Central memory CD4-positive, alpha-beta T cell (primary cell): ENCODE results near the gene TRPV2.
"Not testable (repeated sequence)": the region's sequence is repeated elsewhere in the genome, so short reads cannot be mapped to it uniquely, and the experiment has no call there.

Source experiments
- DNase-seq: peaks from one replicate; pipeline ENCODE4 v3.0.0; 2022
- total RNA-seq, 3 experiments: gene quantifications; one replicate each; lab custom pipeline; 2026; lab: John Stamatoyannopoulos, UW

Gene TRPV2
- 18.6 to 85.3 (median 73.9) reads per million in 3 experiments for total RNA-seq

GRCh38 chr17:16415031-16415924 is at the start of gene TRPV2:
TSS of gene TRPV2 (plus strand) at chr17:16415571. CDS start at chr17:16417669, 2,098 bp downstream.
- peak; percentile 41 for DNase-seq

DNA sequence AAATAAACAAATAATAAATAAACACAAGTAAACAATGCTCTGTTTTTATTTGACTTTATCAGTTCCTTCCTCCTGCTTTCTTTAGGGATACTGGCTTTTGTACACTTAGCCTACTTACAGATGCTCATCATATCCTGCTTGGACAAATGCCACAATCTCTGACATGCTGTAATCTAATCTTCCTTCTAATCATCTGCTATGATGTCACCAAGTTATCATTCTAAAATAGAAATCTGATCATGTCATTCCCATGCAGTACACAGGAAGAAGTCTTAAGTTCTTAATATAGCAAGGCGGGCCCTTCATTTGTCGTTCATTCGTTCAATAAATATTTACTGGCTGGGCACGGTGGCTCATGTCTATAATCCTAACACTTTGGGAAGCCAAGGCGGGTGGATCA is 43.6 kb upstream of the TRPV2 start:
- no peak for DNase-seq

GRCh38 chr17:16374146-16374938 is 41.0 kb upstream of the TRPV2 start:
- DNase-seq, result no peak

- DNase-seq, result no peak
These were observed 37.4 kb upstream of the TRPV2 start for GRCh38 chr17:16377941-16378341.

GRCh38 chr17:16378636-16379282 is 36.6 kb upstream of the TRPV2 start:
- DNase-seq, result no peak

DNA sequence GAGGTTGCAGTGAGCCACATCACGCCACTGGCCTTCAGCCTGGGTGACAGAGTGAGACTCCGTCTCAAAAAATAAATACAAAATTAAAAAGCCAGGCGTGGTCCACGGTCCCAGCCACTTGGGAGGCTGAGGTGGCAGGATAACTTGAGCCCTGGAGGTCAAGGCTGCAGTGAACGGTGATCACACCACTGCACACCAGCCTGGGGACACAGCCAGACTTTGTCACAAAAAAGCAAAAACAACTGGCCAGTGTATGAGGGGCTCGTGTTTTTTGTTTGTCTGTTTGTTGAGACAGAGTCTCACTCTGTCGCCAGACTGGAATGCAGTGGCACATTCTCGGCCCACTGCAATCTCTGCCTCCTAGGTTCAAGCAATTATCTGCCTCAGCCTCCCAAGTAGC is 35.7 kb upstream of the TRPV2 start:
- no peak for DNase-seq

- peak; percentile 96 for DNase-seq
These were observed 34.5 kb upstream of the TRPV2 start, which contains the start of gene UBB for GRCh38 chr17:16380640-16381495. TSS of gene UBB (plus strand) at chr17:16381091. CDS start at chr17:16381908, 817 bp downstream.

DNA sequence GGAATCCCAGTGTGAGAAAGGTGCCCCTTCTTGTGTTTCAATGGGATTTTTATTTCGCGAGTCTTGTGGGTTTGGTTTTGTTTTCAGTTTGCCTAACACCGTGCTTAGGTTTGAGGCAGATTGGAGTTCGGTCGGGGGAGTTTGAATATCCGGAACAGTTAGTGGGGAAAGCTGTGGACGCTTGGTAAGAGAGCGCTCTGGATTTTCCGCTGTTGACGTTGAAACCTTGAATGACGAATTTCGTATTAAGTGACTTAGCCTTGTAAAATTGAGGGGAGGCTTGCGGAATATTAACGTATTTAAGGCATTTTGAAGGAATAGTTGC is 33.9 kb upstream of the TRPV2 start:
- DNase-seq, result no peak

DNA sequence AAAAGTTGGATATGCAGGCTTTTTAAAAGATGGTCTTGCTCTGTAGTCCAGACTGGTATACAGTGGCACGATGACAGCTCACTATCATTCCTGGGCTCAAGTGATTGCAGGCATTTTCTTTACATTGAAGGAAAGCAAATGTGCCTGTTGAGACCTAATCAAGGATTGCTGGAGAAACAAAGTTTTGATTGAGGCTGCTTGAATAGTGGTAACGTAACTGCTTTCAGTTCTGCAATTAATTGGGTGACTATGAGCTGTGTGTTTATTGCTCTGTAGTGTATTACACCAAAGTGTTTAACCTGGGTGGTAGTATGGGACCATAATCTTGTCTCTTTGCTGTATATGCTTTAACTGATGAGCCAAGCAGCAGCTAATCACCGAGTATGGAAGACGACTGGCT is 32.2 kb upstream of the TRPV2 start:
- no peak for DNase-seq

DNA sequence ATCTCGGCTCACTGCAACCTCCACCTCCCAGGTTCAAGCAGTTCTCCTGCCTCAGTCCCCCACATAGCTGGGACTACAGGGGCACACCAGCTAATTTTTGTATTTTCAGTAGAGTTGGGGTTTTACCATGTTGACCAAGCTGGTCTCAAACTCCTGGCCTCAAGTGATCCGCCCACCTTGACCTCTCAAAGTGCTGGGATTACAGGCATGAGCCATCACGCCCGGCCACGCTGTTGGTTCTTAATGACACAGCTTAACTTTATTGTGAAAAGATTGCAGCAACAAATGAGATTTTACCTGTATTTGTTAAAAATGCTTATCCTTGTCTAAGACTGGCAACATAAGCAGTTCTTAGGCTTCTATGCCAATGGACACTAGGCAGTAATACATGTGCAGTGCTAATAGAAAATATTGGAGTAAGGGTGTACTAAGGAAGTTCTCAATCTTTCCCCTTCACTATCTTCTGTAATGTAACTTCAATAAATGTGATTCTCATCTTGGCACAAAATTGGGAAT is 31.5 kb upstream of the TRPV2 start:
- no peak for DNase-seq

GRCh38 chr17:16384557-16384956 is 30.8 kb upstream of the TRPV2 start:
- DNase-seq, result no peak

GRCh38 chr17:16386126-16386507 is 29.3 kb upstream of the TRPV2 start:
- not testable (repeated sequence) for DNase-seq

- DNase-seq, result no peak
These were observed 23.9 kb upstream of the TRPV2 start for GRCh38 chr17:16391451-16391850.

DNA sequence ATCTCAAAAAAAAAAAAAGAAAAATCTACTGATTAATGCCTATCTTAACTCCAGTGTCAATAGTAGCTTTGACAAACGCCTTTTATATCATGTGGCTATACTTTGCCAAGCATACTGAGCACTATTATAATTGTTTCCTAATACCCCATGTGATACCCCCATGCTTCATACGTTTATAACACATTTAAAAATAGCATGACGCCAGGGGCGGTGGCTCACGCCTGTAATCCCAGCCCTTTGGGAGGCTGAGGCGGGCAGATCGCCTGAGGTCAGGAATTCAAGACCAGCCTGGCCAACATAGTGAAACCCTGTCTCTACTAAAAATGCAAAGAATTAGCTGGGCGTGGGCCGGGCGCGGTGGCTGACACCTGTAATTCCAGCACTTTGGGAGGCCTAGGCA is 22.9 kb upstream of the TRPV2 start:
- not testable (repeated sequence) for DNase-seq

DNA sequence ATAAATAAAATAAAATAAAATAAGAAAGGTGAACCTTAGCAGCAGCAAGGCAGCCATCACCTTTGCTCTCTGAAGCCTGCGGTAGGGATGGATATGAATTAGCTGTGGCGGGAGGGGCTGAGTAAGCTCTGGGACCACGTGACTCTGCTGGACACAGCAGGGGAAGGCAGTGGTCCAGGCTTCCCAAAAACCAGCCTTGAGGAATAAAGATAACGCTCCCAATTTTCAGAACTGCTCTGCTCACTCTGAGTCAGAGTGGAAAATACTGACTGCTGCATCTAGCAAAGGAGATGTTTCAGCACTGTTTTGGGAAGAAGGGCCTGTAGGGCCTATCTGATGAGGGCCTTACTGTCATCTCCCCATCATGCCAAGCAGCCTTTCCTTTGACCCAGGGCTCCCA is 19.5 kb upstream of the TRPV2 start:
- not testable (repeated sequence) for DNase-seq

DNA sequence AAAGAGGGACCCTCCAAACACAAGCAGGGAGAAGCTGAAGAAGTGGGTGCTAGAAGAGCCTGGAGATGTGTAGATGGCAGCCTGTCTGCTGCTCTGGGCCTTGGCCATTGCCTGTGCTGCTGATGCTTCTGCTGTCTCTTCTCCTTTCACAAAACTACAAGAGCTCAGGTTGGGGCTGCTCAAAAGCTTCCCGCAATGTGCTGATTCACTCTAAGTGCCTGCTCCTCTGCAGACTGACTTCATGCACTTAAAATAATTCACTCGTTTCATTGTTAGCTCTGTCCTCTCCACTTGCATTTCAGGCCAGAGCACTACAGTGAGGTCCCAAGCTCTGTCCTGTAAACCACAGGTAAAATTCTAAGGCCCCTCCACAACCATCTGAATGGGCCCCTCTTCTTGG is 18.7 kb upstream of the TRPV2 start:
- DNase-seq, result not testable (repeated sequence)

GRCh38 chr17:16398270-16399267 is 16.8 kb upstream of the TRPV2 start:
- DNase-seq, result no peak

- DNase-seq, result not testable (repeated sequence)
These were observed 11.5 kb upstream of the TRPV2 start for GRCh38 chr17:16403847-16404246.

DNA sequence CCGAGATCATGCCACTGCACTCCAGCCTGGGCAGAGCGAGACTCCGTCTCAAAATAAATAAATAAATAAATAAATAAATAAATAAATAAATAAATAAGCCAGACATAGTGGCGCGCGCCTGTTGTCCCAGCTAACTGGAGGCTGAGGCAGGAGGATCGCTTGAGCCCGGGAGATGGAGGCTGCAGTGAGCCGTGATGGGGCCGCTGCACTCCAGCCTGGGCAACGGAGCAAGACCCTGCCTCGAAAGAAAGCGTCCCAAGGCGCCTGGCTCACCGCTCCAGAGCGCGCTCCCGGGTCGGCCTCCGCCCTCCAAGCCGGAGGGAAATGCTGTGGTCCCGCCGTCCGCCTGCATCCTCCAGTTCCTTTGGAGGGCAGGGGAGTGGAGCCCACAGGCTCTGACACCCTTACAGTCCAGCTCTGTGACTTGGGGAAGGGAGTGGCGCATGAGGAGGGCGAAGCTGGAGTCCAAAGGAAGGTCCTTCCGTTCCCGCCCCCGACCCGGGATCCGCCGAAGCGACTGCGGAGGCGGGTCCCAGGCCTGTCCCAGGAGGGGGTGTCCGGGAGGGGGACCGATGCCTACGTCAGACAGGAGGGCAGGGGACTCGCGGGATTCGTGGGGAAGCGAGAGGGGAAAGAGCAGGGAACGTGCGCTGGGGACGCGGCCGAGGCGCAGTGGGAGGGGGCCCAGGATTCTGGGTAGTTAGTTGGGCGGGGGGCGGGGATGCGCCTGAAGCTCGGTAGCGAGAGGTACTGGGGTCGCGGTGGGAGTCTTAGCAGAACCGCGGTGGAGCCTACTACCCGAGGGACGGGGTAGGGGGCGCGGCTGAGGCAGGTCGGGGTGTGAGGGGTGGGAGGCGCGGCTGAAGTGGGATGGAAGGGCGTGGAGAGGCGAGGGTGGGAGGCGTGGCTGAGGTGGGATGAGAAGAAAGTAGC is 8.4 kb upstream of the TRPV2 start:
- no peak for DNase-seq
